Spleen (tissue), 7 donors: ENCODE data around the gene RNU1-1.
"Not testable (repeated sequence)": the region's sequence is repeated elsewhere in the genome, so short reads cannot be mapped to it uniquely, and the experiment has no call there.

Experiments
- POLR2A ChIP-seq, 3 donors: fragments of 450-650 bp; IDR thresholded peaks; one replicate each; pipeline ENCODE4 v1.5.1; 2017; ENCODE audit warnings: antibody characterized with exemption in 3 of 3, mild to moderate bottlenecking in 1 of 3
- POLR2AphosphoS5 ChIP-seq, 3 donors: sonication (generic); formaldehyde crosslinking; IDR thresholded peaks; one replicate each; pipeline ENCODE4 v1.5.1; 2017; ENCODE audit warnings: antibody characterized with exemption in 3 of 3
- TF ChIP-seq, protein P1 (sequence below), 11 experiments: fragments of 200-600 bp in 7 of 11; fragments of 450-650 bp in 4 of 11; sonication (generic) in 4 of 11; IDR thresholded peaks in 8 of 11; conservative IDR thresholded peaks in 3 of 11; 1 replicate in 7 of 11; 2 replicates in 4 of 11; pipeline versions ENCODE4 v1.4.0 to v1.8.0; 2016 to 2021; ENCODE audit warnings: antibody characterized with exemption in 11 of 11, inconsistent platforms in 4 of 11, mild to moderate bottlenecking in 1 of 11
- donor health status: DM: no; HTN: no; CAD: no; lungs with moderate emphysema.
- donor health status: DM: no; HTN: no; CAD: no.
- donor health status: DM: no; HTN: no; CAD: no.

DNA sequence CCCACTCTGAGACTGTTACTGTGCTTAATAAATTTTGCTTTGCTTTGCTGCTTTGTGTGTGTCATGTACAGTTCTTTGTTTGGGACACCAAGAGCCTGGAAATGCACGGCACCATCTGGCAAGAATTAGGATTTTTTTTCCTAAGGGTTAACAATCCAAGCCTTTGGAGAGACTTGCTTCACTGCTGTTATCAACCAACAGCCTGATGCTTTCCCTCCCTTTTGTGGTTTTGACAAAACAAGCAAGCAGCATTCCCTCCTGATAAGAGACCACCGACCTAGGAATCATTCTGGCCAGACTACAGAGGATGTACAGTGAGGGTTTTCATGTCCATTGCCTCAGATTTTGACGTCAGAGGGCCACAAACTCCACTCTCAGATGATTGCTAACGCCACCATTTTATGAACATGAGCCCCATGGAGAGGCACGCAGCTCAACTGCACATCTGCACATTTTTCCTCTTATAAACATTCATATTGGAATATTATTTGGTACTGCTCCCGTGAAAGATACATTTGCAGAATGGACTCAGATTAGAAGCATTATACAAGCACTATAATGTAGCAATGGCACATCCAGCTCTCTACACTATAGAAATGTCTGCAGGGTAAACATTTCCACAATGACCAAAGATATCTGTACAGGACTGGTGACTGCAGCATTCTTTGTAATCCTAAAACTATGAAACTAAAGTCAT, 5.3 kb upstream of the RNU1-1 start:
- TF ChIP-seq, protein P1, sequence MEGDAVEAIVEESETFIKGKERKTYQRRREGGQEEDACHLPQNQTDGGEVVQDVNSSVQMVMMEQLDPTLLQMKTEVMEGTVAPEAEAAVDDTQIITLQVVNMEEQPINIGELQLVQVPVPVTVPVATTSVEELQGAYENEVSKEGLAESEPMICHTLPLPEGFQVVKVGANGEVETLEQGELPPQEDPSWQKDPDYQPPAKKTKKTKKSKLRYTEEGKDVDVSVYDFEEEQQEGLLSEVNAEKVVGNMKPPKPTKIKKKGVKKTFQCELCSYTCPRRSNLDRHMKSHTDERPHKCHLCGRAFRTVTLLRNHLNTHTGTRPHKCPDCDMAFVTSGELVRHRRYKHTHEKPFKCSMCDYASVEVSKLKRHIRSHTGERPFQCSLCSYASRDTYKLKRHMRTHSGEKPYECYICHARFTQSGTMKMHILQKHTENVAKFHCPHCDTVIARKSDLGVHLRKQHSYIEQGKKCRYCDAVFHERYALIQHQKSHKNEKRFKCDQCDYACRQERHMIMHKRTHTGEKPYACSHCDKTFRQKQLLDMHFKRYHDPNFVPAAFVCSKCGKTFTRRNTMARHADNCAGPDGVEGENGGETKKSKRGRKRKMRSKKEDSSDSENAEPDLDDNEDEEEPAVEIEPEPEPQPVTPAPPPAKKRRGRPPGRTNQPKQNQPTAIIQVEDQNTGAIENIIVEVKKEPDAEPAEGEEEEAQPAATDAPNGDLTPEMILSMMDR (IDR thresholded peaks at IDR 0.05 in 8 of 11, conservative IDR thresholded peaks at IDR 0.05 in 3 of 11): not testable (repeated sequence)
- not testable (repeated sequence) for TF ChIP-seq POLR2AphosphoS5, POLR2A (IDR thresholded peaks at IDR 0.05)
